Inferior parietal cortex (tissue), 1 donor: ENCODE measurements around the gene GJA5.

Source experiments
- DNase-seq: peaks from one replicate; pipeline ENCODE4 v3.0.0-alpha.2; 2016; ENCODE audit errors: extremely low spot score

The GJA5 gene

DNA sequence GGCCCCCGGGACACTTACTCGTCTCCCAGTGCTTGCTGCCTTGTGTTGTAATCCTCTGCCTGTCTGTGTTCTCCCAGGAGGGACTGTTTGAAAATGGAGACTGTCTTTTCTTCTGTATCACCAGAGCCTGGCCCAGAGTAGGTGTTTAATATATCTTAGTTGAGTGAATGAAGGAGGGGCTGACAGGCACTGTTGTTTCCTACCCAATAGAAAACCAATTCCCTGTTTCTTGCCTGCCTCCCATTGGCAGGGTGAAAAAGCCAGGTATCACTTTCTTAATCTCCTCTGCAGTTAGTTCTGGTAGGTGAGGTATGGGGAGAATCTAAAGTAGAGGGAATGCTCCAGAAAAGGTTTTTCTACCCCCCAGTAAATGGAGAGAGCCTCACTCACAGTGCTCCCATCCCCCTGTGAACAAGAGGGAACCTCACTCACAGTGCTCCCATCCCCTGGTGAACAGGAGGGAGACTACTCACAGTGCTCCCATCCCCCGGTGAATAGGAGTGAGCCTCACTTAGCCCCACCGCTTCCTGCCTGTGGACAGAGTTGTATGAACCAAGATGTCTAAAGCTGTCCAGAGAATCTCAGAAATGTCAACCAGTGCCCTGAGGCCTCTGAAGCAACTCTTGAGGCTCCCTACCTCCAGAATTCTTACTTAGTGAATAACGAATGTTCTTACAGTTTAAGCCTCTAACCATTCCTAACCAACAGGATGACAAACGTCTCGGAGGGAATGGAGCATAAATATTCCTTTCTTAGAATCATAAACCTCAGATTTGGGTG, at the start of gene GJA5:
Gene GJA5 (minus strand): TSS at position 122 of the 780 bp plus-strand sequence. CDS start 1,364 bp downstream, outside the sequence.
- no peak for DNase-seq

DNA sequence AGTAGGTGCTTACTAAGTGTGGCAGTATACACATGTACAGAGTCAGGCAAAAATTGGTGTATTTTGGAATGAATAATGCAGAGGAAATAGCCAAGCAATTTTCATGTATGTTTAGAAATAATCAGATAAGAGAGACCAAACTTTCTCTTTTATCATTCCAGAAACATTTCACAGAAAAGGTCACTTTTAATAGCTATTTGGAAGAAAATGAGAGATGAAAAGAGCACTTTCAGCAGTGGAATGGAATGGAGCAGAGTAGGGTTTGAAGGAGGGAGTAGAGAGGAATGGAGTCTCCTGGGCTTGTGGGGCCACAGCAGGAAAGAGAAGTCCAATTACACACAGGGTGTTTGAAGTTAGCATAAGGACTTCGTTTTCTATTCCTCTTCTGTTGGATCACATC, 48.8 kb upstream of the GJA5 start:
- DNase-seq = no peak

DNA sequence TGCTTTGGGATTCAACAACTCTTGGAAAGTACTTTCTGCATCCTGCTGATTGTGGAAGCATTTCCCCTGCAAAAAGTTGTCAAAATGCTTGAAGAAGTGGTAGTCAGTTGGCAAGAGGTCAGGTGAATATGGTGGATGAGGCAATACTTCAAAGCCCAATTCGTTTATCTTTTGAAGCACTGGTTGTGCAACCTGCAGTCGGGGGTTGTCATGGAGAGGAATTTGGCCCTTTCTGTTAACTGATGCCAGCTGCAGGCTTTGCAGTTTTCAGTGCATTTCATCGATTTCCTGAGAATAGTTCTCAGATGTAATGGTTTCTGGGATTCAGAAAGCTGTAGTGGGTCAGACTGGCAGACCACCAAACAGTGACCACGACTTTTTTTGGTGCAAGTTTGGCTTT, 47.6 kb upstream of the GJA5 start:
- no peak for DNase-seq

DNA sequence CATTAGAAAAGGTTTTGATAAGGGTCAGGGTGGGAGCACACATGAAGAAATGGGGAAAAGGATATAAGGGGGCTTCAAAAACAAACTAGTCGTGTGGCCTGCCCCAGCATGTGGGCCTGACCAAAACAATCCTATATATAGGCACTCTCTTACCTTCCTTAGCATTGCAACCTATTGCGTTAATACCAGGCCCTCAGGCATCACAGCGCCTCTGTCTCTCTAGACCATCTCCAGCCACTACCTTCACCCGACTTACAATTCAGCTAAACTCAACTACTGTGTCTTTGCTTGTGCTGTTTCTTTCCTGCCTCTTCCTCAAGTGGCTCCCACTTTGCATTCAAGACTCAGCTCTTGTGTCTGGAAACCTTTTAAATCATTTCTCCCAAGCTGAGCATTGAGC, 47.0 kb upstream of the GJA5 start:
- no peak for DNase-seq

DNA sequence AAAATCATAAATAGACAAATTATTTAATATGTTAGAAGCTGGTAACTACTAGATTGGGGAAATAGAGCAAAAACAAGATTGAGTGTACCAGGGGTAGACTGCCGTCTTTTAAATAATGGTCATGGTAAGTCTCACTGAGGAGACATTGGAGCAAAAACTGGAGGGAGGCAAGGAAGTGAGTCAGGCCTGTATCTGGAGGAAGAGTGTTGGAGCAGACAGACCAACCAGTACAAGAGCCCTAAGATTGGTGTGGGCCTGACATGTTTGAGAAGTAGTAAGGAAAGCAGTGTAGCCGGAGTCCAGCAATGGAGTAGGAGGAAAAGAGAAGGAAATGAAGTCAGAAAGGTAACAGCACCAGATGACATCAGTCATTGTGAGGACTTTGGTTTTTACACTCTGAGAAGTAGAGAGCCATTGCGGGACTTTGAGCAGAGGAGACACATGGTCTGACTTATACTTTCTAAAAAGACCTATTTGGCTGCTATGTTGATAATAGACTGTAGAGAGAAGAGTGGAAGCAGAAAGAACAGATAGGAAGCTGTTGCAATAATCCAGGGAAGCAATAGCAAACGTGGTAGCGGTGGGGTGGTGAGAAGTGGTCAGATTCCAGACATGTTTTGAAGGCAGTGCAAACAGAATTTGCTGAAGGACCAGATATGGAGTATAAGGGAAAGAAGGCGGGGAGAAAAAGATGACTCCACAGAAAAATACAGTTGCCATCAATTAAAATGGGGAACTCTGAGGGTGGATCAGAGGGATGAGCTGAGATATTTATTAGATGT, 44.7 kb upstream of the GJA5 start:
- no peak for DNase-seq

DNA sequence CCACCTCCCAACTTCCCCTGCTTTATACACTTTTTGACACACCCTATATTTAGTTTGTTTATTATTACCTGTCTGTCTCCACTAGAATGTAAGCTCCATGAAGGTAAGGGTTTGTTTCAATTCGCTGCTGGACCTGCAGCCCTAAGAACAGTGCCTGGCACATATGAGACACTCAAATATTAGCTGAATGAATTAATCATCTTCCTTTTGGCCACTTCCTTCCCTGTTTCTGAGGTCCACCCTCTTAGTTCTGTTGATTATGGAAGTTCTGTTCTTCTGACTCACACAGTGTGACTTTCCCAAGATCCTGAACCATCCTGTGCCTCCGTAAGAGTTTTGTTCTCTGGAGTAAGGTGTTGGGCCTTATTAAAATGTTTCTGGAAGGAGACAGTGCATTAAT, 40.4 kb upstream of the GJA5 start:
- no peak for DNase-seq

DNA sequence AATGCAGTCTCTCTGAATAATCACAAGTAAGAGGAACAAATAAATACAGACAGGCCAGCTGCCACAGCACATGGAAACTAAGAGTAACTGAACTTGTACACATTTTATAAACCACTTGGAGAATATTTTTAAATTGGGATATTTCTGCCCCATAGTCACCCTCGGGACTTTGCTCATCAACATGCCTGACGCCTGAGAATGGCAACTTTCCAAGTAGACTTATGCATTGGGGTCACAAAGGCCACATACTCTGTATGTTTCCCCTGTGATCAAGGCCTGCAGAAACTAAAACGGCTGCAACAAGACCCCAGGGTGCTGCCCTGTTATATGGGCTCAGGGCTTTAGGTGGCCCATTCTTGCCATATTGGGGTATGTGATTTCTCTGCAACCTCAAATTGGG, 38.3 kb upstream of the GJA5 start:
- DNase-seq = no peak

DNA sequence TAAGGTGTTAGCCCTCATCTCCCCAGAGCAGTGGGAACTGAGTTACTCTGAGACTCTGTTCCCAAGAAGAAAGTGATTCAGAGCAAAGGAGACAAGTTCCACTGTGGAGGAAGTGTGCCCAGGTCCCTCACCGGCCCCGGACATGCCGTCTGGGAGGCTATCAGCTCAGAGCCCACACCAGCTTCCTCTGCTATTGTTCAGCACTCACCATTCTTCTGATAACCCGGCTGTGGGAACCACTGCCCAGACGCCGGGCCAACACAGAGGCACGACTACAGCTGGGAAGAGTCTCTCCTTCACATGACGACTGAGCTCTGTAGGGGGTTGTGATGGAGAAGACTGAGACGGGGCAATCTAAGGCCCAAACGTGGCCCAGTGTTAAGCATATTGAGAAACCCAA, 34.2 kb upstream of the GJA5 start:
- no peak for DNase-seq

DNA sequence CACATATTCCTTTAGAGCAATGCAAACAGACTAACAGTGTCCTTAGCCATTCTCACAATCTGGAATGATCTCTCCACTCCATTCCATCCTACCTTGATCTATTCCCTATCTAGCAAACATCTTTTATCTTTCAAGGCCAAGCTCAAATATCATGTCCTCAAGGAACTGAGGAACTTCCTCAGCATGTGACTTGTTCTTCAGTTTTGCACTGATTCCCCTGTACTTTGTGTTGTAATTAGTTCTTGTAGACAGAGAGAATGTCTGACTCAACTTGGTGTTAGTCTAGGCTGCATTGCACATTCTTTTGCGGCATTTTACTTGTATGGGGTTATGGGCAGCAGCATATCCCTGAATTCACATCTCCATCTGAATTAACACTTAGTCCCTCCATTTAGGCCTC, 31.5 kb upstream of the GJA5 start:
- no peak for DNase-seq

DNA sequence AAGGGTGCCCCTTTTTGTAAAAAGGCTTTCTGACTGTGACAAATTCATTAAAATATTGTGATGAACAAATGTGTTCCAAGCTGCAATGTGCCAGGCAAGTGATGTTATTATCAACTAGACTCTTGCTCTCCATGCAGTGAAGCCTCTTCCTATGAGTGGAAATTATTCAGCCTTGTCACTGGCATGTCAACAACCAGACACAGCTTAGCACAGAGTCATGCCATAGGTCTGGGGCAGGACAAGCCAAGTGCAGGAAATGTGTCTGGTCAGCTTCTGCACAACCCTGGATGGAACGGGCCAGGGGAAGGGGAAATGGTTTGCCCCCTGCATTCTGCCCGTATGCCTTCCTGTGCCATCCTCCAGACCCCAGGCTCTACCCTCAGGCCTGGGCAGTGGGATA, 27.4 kb upstream of the GJA5 start:
- DNase-seq = no peak

DNA sequence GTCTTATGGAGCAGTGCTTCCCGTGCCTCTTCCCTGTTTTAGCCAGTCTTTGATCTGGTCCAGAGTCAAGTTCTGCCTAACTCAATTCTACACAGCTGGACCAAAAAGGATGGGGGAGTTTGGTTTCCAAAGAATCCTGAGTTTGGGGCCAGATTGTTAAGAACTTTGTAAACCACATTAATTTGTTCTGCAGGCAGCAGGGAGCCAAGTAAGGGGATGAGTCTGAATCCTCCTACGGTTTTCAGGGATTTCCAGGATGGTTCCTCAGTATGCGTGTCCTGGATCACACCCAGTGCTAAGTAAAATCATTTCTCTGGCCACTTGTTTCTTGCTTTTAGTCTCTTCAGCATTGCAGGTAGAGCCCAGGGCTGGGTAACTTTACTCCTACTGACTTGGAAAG, 26.1 kb upstream of the GJA5 start:
- DNase-seq = no peak

DNA sequence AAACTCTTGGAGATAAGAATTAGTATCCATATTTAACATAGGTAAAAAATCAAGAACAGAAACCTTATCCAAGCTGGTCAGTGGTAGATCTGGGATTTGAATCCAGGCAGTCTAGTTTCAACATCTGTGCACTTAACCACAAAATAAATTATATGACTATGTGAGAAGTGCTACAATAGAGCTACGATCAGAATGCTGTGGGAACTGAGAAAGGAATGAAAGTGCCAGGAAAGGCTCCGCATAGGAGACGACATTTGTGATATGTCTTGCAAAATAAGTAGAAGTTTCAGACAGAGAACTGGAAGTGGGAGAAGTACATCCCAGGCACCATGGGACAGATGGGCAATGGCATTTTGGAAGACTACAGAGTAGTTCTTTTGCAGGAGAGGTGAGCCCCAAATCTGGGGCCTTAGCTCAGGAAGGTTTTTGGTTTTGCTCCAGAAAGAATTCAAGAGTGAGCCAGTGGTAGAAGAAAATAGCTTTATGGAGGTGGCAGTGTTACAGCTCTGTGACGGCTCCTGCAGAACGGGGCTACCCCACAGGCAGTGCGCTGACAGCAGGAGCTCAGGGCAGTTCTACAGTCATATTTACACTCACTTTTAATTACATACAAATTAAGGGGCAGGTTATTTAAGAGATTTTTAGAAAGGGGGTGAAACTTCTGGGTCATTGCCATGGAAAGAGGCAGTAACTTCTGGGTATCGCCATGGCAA, 25.5 kb upstream of the GJA5 start:
- DNase-seq = peak; percentile 25

DNA sequence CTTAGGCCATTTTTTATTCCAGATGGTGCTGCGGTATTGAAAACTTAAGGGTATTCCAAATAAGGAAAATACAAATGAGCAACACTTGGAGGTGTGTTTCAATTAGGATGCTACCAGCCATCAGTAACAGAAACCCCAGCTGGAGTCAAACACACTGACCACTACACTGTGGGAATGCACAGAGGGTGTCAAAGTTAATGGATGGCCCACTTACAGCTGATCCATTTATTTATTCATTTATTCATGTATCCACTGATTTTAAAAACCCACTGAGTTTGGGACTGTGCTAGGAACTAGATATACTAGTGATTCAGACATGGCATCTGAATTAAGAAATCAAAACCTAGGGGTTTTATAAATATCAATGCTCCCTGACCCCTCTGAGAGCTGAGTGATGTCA, 24.5 kb upstream of the GJA5 start:
- no peak for DNase-seq

DNA sequence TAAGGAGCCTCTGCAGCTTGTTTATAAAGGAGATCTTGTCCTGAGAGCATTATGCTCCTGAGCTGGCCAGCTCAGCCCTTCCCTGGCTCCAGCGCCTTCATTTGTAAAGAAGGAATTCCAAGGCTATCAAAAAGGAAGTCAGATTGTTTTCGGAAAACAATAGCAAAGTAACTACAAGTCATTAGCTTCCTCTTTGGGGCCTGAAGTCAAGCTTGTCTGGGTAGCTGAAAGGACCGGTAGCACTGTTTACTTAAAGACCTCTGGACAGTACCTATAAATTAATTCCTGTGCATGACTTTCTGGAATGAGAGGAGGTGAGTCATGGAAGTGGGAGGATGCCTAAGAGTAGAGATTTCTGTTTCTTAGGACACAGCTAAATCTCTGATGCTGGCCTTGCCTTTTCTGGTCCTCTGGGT, 20.7 kb upstream of the GJA5 start:
- no peak for DNase-seq

DNA sequence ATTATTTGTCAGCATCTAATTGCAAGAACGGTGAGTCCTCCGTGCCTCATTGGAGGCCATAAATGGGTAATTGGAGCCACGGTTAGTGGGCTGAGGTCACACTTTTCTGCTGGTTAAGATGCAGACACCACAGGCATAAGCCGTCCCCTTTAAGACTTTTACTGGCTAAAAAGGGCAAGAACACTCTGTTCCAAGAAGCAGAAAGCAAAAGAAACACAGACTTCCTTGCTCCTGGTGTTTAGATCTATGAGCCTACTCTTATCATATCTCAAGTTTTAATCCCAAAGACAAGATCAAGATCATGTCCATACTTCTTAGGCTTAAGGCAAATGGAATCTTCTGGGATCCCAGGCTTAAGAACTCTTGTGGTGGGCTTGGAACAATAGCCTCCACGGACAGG, 17.3 kb upstream of the GJA5 start:
- DNase-seq = no peak

DNA sequence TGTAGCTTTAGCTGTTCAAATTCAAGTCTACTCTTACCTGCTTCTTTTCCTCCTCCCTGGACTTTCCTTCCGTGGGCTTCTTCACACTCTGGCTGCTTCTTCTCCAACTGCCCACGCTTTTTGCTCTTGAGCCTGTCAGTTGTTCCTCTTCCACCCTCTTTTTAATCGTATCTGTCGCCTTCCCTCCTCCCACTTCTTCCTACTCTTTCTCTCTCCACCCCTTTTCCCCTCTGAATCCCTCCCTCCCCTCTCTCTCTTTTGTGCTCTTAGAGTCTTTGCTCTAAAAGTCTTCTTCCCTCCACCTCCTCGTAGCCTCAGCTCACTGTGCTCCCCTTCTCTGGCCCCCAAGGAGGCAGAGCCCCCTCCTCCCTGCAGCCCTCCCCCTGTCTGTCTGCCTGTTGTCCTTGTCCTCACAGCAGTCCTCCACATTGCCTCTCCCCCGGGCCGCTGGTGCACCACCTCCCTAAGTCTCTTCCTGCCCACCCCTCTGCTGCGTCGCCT, 12.9 kb upstream of the GJA5 start:
- no peak for DNase-seq

DNA sequence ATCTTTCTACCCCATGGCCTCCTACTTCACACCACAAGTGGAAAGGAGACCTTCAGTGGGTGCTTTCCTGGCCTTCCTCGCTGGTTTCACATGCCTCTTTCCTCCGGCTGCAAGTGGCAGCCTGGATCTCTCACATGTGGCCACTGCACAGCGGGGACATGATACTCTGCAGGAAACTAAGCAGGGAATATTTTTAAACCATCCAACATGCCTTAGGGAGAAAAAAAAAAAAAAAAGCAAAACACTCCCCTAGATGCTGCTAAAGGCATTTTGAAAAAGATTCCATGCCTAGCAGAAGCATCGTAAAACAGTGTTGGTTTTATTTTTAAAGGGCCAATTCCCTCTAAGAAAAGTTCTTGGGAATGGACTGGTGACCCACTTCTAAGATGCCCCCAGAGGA, 12.2 kb upstream of the GJA5 start:
- DNase-seq = no peak

DNA sequence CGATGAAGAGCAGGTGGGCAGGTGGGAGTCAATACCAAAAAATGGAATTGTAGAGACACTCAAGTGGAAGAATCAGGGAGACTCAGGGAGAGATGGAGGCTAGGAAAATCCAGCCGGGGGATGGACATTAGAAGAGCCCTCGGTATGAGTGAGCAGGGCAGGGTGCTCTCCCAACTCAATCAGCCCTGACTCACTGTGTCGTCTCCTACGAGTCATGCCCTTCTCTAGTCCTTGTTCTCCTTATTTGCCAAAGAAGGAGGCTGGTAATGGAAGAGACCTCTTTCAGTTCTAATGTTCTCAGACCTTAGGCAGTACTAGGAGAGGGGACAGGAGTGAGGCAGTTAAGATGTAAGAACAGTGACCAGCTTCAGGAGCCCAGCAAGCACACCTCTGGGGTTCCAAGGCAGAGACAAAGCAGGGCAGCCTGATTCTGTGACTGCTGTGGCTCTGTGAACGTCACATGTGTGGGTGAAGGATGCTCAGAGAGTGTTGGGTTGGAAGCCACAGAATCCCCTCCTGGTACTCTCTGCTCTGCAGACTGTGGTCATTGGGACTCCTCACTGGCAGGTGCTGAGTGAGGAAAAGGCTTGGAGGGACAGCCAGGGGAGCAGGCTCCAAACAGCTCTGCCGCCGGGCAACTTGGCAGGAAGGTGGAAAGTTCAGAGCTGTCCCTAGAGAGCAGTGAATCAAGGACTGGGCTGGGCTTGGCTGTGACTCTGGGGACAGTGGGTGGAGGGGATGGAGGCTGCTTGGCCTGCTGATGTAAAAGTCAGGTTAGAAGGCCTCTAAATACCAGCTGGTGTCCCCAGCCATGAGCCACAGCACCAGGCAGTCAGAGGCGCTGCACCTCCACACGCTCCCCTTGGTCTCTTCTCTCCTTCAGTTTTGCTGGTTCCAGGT, 11.1 kb upstream of the GJA5 start:
- DNase-seq = no peak

DNA sequence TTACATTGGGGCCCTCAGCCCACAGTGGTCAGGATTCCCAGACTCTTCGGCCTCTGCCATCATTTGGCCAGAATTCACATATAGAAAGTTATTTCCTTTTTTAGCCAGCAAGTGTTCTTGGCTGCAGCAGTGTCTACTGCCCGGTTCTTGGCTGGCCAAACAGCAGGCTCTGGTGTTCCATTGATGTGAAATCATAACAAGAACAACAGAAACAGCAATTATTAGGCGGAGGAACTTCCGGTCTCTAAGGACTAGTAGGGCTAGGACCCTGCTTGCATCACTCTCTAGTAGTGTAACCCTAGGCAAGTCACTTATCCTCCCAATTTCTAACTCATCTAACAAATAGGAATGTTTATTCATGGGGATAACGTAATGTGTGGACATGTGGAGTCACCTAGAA, 8.7 kb upstream of the GJA5 start:
- DNase-seq = no peak

DNA sequence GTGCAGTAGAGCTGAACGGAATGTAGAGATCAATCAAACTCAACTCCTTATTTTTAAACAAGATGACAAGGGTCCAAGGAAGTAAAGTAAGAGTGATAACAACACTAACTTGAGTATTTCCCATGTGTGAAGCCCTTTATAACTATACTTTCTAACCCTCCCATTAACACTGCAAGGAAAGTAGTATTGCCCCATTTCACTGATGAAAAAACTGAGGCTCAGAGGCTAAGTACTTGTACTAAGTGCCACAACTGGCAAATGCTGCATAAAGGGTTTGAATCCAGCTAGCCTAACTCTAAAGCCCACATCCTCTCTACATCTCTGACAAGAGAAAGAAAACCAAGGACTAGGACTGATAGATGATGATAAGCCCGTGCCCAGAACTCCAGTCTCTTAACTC, 8.2 kb upstream of the GJA5 start:
- DNase-seq = no peak

DNA sequence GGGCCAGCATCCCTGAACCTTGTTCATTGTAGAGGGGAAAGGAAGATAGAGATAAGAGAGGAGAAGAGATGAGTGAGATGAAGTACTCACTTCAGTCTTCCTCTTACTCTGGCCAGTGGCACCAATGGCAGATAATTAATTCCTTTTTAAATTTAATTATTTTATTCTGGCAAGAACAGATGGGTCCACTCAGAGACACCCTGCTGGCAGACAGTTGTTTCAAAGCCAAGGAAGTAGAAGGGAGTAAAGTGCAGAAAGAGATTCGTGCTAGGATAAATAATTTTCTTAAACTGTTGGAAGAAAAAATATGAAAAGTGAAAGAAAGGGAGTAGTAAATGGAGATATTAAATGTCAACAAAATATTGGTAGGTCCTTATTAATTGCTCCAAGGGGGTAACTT, 7.7 kb upstream of the GJA5 start:
- DNase-seq = no peak
